ENCODE measurements around the gene NSMCE1.
A peak's percentile ranks its signal among the peaks of the same experiment; 100 is the strongest.

The NSMCE1 gene

GRCh38 chr16:27231692-27232060 is 36.9 kb downstream of the NSMCE1 start:
- no peaks in the 10 kb centered on the region for H4K20me1 ChIP-seq (ENCODE audit: insufficient read depth, low read length)
- H3K9me3 ChIP-seq (ENCODE audit: low read length) = no peaks in the 10 kb centered on the region
- H3K27me3 ChIP-seq (ENCODE audit: insufficient read depth, low read length) = no peaks in the 10 kb centered on the region
- H3F3A ChIP-seq (ENCODE audit: insufficient read depth, low read length) = peaks cover 8% of the 10 kb centered on the region
- H3K36me3 ChIP-seq (ENCODE audit: insufficient read depth, low read length) = peaks cover 15% of the 10 kb centered on the region
- no peak overlapping the region for H2AFZ ChIP-seq (ENCODE audit: low read length)
- H3K4me1 ChIP-seq (ENCODE audit: insufficient read depth, low read length, severe bottlenecking) = peaks cover 99% of the 10 kb centered on the region
- peak overlapping the region; percentile 54 for H3K4me2 ChIP-seq (ENCODE audit: low read length)
- H3K4me3 ChIP-seq (ENCODE audit: low read depth, low read length, poor library complexity, severe bottlenecking) = no peak overlapping the region
- peak overlapping the region; percentile 68 for H3K9ac ChIP-seq (ENCODE audit: low read length)
- no peaks in the 10 kb centered on the region for H3K79me2 ChIP-seq (ENCODE audit: insufficient read depth, low read length)
- no peaks in the 10 kb centered on the region for H3K9me2 ChIP-seq (ENCODE audit: low read depth, low read length)
- peak overlapping the region; percentile 98 for H3K27ac ChIP-seq (ENCODE audit: low read depth, low read length, poor library complexity, severe bottlenecking)
- TF ChIP-seq EZH2 (IDR thresholded peaks at IDR 0.05; ENCODE audit: borderline replicate concordance, low read length) = no peak
- TF ChIP-seq CTCF (IDR thresholded peaks at IDR 0.05; ENCODE audit: low read length) = no peak

GRCh38 chr16:27230562-27231001 is 38.0 kb downstream of the NSMCE1 start:
- H4K20me1 ChIP-seq (ENCODE audit: insufficient read depth, low read length) = no peaks in the 10 kb centered on the region
- peak overlapping the region; percentile 98 for H3K27ac ChIP-seq (ENCODE audit: low read depth, low read length, poor library complexity, severe bottlenecking)
- no peaks in the 10 kb centered on the region for H3K79me2 ChIP-seq (ENCODE audit: insufficient read depth, low read length)
- peak overlapping the region; percentile 37 for H3K9ac ChIP-seq (ENCODE audit: low read length)
- peaks cover 99% of the 10 kb centered on the region for H3K4me1 ChIP-seq (ENCODE audit: insufficient read depth, low read length, severe bottlenecking)
- peaks cover 7% of the 10 kb centered on the region for H3F3A ChIP-seq (ENCODE audit: insufficient read depth, low read length)
- H3K36me3 ChIP-seq (ENCODE audit: insufficient read depth, low read length) = peaks cover 17% of the 10 kb centered on the region
- H3K4me2 ChIP-seq (ENCODE audit: low read length) = peak overlapping the region; percentile 44
- H3K9me2 ChIP-seq (ENCODE audit: low read depth, low read length) = no peaks in the 10 kb centered on the region
- peak; percentile 42 for TF ChIP-seq CTCF (IDR thresholded peaks at IDR 0.05; ENCODE audit: low read length)
- TF ChIP-seq EZH2 (IDR thresholded peaks at IDR 0.05; ENCODE audit: borderline replicate concordance, low read length) = no peak
- H2AFZ ChIP-seq (ENCODE audit: low read length) = no peak overlapping the region
- H3K4me3 ChIP-seq (ENCODE audit: low read depth, low read length, poor library complexity, severe bottlenecking) = no peak overlapping the region
- H3K27me3 ChIP-seq (ENCODE audit: insufficient read depth, low read length) = no peaks in the 10 kb centered on the region
- H3K9me3 ChIP-seq (ENCODE audit: low read length) = no peaks in the 10 kb centered on the region

GRCh38 chr16:27229891-27230470 is 38.6 kb downstream of the NSMCE1 start:
- Histone ChIP-seq H3K27ac (ENCODE audit: low read depth, low read length, poor library complexity, severe bottlenecking) (peak overlapping the region; percentile 98), H3K4me3 (ENCODE audit: low read depth, low read length, poor library complexity, severe bottlenecking) (no peak overlapping the region), H3K9ac (ENCODE audit: low read length) (peak overlapping the region; percentile 37; the same call in 1 of the 2 replicates)

More at GRCh38 chr16:27229891-27230470, 38.6 kb downstream of the NSMCE1 start:
- TF ChIP-seq CTCF (IDR thresholded peaks at IDR 0.05; ENCODE audit: low read length) = no peak
- TF ChIP-seq EZH2 (IDR thresholded peaks at IDR 0.05; ENCODE audit: borderline replicate concordance, low read length) = no peak
- peaks cover 7% of the 10 kb centered on the region for H3F3A ChIP-seq (ENCODE audit: insufficient read depth, low read length)
- H3K79me2 ChIP-seq (ENCODE audit: insufficient read depth, low read length) = no peaks in the 10 kb centered on the region
- no peak overlapping the region for H2AFZ ChIP-seq (ENCODE audit: low read length)
- no peaks in the 10 kb centered on the region for H3K9me2 ChIP-seq (ENCODE audit: low read depth, low read length)
- H3K27me3 ChIP-seq (ENCODE audit: insufficient read depth, low read length) = no peaks in the 10 kb centered on the region
- H3K9me3 ChIP-seq (ENCODE audit: low read length) = no peaks in the 10 kb centered on the region
- H4K20me1 ChIP-seq (ENCODE audit: insufficient read depth, low read length) = no peaks in the 10 kb centered on the region
- H3K4me1 ChIP-seq (ENCODE audit: insufficient read depth, low read length, severe bottlenecking) = peaks cover 95% of the 10 kb centered on the region
- peak overlapping the region; percentile 44; the same call in 1 of the 2 replicates for H3K4me2 ChIP-seq (ENCODE audit: low read length)
- H3K36me3 ChIP-seq (ENCODE audit: insufficient read depth, low read length) = peaks cover 23% of the 10 kb centered on the region

Data from OCI-LY1 (cell line).